ENCODE measurements around the gene GPR39. TPM values are rescaled to one million over a fixed set of nuclear protein-coding genes. Genes with fewer than 3 reads are reported as not detected.

The GPR39 gene
- total RNA-seq, 4 donors from 2014 or later, result 0.76 to 1.3 (median 1.2) TPM

DNA sequence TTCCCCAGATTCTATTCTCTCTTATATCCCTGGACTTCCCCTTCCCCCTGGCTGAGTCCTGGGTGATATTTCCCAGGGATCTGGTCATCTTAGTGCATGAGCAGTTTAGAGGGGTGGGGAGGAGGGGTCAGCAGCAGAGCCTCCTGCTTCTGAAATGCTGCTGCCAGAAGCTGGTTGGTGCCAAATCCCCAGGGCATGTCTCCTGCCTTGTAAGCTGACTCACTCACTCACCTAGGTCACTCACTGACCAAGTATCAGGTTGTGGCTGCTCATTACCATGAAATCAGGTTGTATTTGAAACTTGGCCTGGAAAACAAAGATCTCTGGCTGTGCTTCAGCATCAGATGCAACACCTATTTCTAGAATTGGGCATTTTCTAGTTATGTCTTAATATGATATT lies 14.3 kb downstream of the GPR39 start:
- DNase-seq, result no peak
- Histone ChIP-seq H3K36me3 (no peaks in the 10 kb centered on the region), H3K4me3 (no peak overlapping the region), H3K4me1 (no peaks in the 10 kb centered on the region), H3K27me3 (no peaks in the 10 kb centered on the region), H3K27ac (no peak overlapping the region), H3K9me3 (no peaks in the 10 kb centered on the region)
- TF ChIP-seq, protein P1, sequence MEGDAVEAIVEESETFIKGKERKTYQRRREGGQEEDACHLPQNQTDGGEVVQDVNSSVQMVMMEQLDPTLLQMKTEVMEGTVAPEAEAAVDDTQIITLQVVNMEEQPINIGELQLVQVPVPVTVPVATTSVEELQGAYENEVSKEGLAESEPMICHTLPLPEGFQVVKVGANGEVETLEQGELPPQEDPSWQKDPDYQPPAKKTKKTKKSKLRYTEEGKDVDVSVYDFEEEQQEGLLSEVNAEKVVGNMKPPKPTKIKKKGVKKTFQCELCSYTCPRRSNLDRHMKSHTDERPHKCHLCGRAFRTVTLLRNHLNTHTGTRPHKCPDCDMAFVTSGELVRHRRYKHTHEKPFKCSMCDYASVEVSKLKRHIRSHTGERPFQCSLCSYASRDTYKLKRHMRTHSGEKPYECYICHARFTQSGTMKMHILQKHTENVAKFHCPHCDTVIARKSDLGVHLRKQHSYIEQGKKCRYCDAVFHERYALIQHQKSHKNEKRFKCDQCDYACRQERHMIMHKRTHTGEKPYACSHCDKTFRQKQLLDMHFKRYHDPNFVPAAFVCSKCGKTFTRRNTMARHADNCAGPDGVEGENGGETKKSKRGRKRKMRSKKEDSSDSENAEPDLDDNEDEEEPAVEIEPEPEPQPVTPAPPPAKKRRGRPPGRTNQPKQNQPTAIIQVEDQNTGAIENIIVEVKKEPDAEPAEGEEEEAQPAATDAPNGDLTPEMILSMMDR (IDR thresholded peaks at IDR 0.05), result no peak
- TF ChIP-seq POLR2A (IDR thresholded peaks at IDR 0.05), result no peak
- intact Hi-C loops (cut with DNase I), result no loop called here

DNA sequence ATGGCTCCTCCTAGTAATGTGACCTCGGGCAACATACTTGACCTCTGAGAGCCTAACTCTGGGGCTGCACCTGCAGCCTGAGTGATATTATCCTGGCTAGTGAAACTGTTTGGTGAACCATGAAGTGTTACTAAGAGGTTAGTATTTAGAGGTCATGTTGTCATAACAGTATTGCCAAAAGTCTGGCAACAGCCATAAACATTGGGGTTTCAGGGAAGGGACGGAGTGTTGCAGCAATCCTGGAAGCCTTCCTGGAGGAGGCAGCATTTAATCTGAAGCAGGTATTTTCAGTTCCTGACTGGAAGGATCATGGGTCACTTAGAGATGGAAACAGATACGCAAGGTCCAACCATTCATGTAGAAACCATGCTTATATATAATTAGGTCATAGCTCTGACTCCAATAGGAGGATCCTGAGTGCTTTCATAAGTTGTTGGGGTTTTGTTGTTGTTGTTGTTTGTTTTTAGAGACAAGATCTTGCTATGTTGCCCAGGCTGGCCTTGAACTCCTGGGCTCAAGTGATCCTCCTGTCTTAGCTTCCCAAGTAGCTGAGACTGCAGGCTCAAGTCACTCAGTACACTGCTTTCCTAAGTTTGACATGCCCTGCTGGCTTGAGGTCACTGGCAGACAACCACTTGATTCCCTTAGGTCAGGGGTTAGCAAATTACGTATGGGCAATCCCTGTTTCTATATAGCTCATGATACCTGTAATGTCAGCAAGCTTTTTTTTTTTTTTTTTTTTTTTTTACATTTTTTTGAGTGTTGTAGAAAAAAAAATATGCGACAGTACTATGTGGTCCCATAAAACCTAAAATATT lies 21.5 kb downstream of the GPR39 start:
- no peak overlapping the region for H3K27ac ChIP-seq
- no peaks in the 10 kb centered on the region for H3K9me3 ChIP-seq
- 75 to 83% methylated on average over 4 to 5 of the region's 5 CpGs for WGBS, 2 donors
- TF ChIP-seq POLR2A (IDR thresholded peaks at IDR 0.05), result no peak
- intact Hi-C loops (cut with DNase I), result no loop called here
- no peaks in the 10 kb centered on the region for H3K27me3 ChIP-seq
- no peak overlapping the region for H3K4me3 ChIP-seq
- H3K4me1 ChIP-seq, result peaks cover 0 to 18% (median 5%) of the 10 kb centered on the region in 3 donors
- H3K36me3 ChIP-seq, result no peaks in the 10 kb centered on the region
- DNase-seq, result no peak

DNA sequence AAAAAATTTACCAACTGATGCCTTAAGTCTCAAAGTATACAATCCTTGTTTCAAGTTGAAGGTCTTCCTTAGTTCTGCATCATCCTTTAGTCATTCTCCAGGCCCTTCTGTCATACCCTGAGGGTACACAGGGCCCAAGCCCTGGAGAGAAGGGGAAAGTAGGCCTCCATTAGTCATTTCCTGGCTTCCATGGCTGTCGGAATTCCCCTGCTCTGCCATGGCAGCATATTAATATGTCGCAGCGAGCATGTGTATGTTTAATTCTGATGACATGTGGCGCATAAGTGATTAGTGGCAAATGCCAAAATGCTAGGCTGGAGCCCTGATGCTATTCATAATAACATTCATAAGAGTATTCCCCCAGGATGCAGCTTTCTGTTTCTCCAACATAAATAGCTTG lies 22.1 kb downstream of the GPR39 start:
- 20 to 47% methylated on average over 1 to 4 of the region's 4 CpGs for WGBS, 2 donors
- intact Hi-C loops (cut with DNase I), result no loop called here
- no peaks in the 10 kb centered on the region for H3K9me3 ChIP-seq
- H3K4me1 ChIP-seq, result peaks cover 0 to 18% (median 5%) of the 10 kb centered on the region in 3 donors
- H3K27ac ChIP-seq, result no peak overlapping the region
- H3K27me3 ChIP-seq, result no peaks in the 10 kb centered on the region
- no peak overlapping the region for H3K4me3 ChIP-seq
- no peaks in the 10 kb centered on the region for H3K36me3 ChIP-seq
- DNase-seq, result no peak
- no peak for TF ChIP-seq POLR2A (IDR thresholded peaks at IDR 0.05)
- TF ChIP-seq, protein P1 (IDR thresholded peaks at IDR 0.05), result no peak

DNA sequence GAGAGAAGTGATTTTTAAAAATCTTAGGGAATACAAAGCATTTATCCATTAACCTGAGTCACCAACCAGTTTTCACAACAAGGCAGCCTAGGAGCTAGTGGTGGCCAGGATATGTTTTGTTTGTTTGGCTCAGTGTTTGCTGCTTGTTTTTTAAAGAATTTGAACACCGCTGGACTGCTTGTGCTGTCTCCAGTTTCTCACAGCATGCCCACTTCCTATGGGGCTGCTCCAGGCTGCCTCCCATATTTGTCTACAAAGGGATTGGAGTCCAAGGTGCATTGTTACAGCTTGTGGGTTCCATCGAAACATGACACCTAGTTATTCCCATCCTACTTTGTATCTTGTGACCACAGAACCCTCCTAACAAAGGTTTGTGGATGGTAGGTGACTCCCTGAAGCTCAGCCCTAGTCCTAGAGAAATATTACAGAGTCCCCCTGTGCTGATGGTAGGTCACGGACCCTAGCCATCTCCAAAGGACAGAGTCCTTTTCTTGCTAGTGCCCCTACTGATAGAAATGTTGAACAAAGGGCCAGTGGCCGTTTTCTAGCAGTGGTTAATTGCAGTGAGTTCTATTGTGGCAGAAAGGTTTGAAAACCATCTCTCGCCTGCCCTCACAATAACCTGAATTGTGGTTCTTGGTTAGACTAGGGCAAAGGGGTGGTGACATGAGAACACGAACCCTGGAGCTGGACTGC lies 23.2 kb downstream of the GPR39 start:
- intact Hi-C loops (cut with DNase I), result no loop called here
- Histone ChIP-seq H3K4me1 (peaks cover 0 to 18% (median 5%) of the 10 kb centered on the region in 3 donors), H3K27me3 (no peaks in the 10 kb centered on the region), H3K9me3 (no peaks in the 10 kb centered on the region), H3K27ac (no peak overlapping the region), H3K4me3 (no peak overlapping the region), H3K36me3 (no peaks in the 10 kb centered on the region)
- DNase-seq, result no peak
- no peak for TF ChIP-seq POLR2A (IDR thresholded peaks at IDR 0.05)
- TF ChIP-seq, protein P1 (IDR thresholded peaks at IDR 0.05), result no peak
- 76 to 82% methylated on average over 5 of the region's 6 CpGs for WGBS, 2 donors

DNA sequence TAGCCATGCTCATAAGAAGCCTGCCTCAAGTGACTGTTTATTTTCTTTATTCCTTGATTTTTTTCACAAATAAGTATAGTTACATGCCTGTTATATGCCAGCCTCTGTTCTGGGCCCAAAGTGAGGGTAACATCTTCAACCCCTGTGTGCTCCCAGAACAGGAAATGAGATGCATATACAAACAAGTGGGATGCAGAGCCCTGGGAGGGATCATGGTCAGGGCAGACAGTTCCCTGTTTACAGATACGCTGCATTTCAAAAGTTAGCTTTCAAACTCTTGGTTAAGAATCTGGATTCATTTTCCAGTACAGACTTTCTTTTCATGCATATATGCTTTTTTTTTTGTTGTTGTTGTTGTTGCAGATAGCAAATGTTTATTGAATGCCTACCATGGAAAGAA lies 24.4 kb downstream of the GPR39 start:
- Histone ChIP-seq H3K27me3 (no peaks in the 10 kb centered on the region), H3K4me1 (peaks cover 0 to 18% (median 5%) of the 10 kb centered on the region in 3 donors), H3K27ac (no peak overlapping the region), H3K36me3 (no peaks in the 10 kb centered on the region), H3K4me3 (no peak overlapping the region), H3K9me3 (no peaks in the 10 kb centered on the region)
- intact Hi-C loops (cut with DNase I), result no loop called here
- TF ChIP-seq, protein P1 (IDR thresholded peaks at IDR 0.05), result no peak
- TF ChIP-seq POLR2A (IDR thresholded peaks at IDR 0.05), result no peak
- 94 to 100% methylated on average over 1 of the region's 1 CpG for WGBS, 2 donors
- no peak for DNase-seq

Measured in esophagus squamous epithelium (tissue), 5 donors.